Measurements from ENCODE around the gene TMEM242.

GRCh38 chr6:157328108-157328692, 4.9 kb upstream of the TMEM242 start:
- TF ChIP-seq POLR2A (IDR thresholded peaks at IDR 0.05; ENCODE audit: low read depth, low read length) (no peak), USF1 (IDR thresholded peaks at IDR 0.05; ENCODE audit: borderline replicate concordance, extremely low read length, insufficient read depth, low read depth, low read length) (no peak), ATF3 (IDR thresholded peaks at IDR 0.05; ENCODE audit: borderline replicate concordance, extremely low read depth, low read depth, low read length) (no peak), CTCF (IDR thresholded peaks at IDR 0.05 in 2 of 3, conservative IDR thresholded peaks at IDR 0.05 in 1 of 3; ENCODE audit: control insufficient read depth in 2 of 3, extremely low read depth in 1 of 3, insufficient read depth in 1 of 3, low read depth in 3 of 3, low read length in 3 of 3) (no peak), SREBF2 (IDR thresholded peaks at IDR 0.05; ENCODE audit: low read length) (no peak), CUX1 (IDR thresholded peaks at IDR 0.05; ENCODE audit: insufficient replicate concordance, low read depth, low read length) (no peak), MYC (IDR thresholded peaks at IDR 0.05; ENCODE audit: insufficient read depth, insufficient read length, insufficient replicate concordance, low read length, severe bottlenecking) (no peak), MXI1 (IDR thresholded peaks at IDR 0.05; ENCODE audit: low read depth, low read length) (no peak), EGR1 (IDR thresholded peaks at IDR 0.05; ENCODE audit: borderline replicate concordance in 1 of 2, low read depth in 2 of 2, low read length in 2 of 2) (no peak), REST (IDR thresholded peaks at IDR 0.05; ENCODE audit: low read depth, low read length) (no peak), SMC3 (IDR thresholded peaks at IDR 0.05; ENCODE audit: borderline replicate concordance, low read length) (no peak)
